HTR-8/SVneo (cell line): Measurements from ENCODE around the gene MATCAP1.

ENCODE experiments used
- DNase-seq: peaks from one replicate; pipeline ENCODE4 v3.0.0; 2011; ENCODE audit warnings: low spot score, mixed read lengths; ENCODE audit not compliant: insufficient read length
- FAIRE-seq: peaks from 2 replicates; lab custom pipeline; 2011; peaks lifted over from hg19 to GRCh38; lab: Jason Lieb, UNC

The MATCAP1 gene

GRCh38 chr16:67158637-67159600 is 24.8 kb downstream of the MATCAP1 start:
- no peak for DNase-seq

GRCh38 chr16:67157892-67158635 is 25.7 kb downstream of the MATCAP1 start:
- FAIRE-seq (no peak), DNase-seq (no peak)

More at GRCh38 chr16:67158637-67159600, 24.8 kb downstream of the MATCAP1 start:
- FAIRE-seq, result no peak

GRCh38 chr16:67157106-67157748 is 26.5 kb downstream of the MATCAP1 start:
- no peak for DNase-seq
- no peak for FAIRE-seq

GRCh38 chr16:67156143-67156844 is 27.5 kb downstream of the MATCAP1 start:
- no peak for DNase-seq
- peak; percentile 48 for FAIRE-seq

GRCh38 chr16:67155295-67156142 is 28.2 kb downstream of the MATCAP1 start:
- FAIRE-seq, result peak; percentile 99
- peak; percentile 87 for DNase-seq

GRCh38 chr16:67154578-67155294 is 29.0 kb downstream of the MATCAP1 start:
- no peak for FAIRE-seq
- DNase-seq, result no peak

- no peak for DNase-seq
- FAIRE-seq, result no peak
Measured at GRCh38 chr16:67151431-67152097, 32.2 kb downstream of the MATCAP1 start.

GRCh38 chr16:67150833-67151396 is 32.8 kb downstream of the MATCAP1 start, which contains the start of gene B3GNT9:
TSS of gene B3GNT9 (minus strand) at chr16:67150998. CDS start at chr16:67150485, 513 bp downstream.
- FAIRE-seq, result peak; percentile 57

GRCh38 chr16:67150047-67150832 is 33.5 kb downstream of the MATCAP1 start:
- FAIRE-seq, result peak; percentile 71
- DNase-seq, result no peak

More at GRCh38 chr16:67150833-67151396, 32.8 kb downstream of the MATCAP1 start, which contains the start of gene B3GNT9:
- DNase-seq, result no peak

- FAIRE-seq (no peak), DNase-seq (no peak)
Measured at GRCh38 chr16:67149276-67150046, 34.3 kb downstream of the MATCAP1 start.

GRCh38 chr16:67148656-67149275 is 35.0 kb downstream of the MATCAP1 start:
- FAIRE-seq, result no peak
- DNase-seq, result no peak

- no peak for FAIRE-seq
- no peak for DNase-seq
Measured at GRCh38 chr16:67148221-67148620, 35.5 kb downstream of the MATCAP1 start.

- FAIRE-seq, result no peak
- DNase-seq, result no peak
Measured at GRCh38 chr16:67147437-67148140, 36.2 kb downstream of the MATCAP1 start.

- DNase-seq, result no peak
- FAIRE-seq, result no peak
Measured at GRCh38 chr16:67146523-67147357, 37.0 kb downstream of the MATCAP1 start.
